HG02885 (cell line): ENCODE results near the gene MARF1.
"Not testable (repeated sequence)": the region's sequence is repeated elsewhere in the genome, so short reads cannot be mapped to it uniquely, and the experiment has no call there.

ENCODE experiments used
- ATAC-seq: cut with Tn5 transposase; IDR thresholded peaks from one replicate; pipeline ENCODE4 v1.9.1; 2021; ENCODE audit warnings: mild to moderate bottlenecking; ENCODE audit not compliant: unreplicated experiment, poor library complexity

The MARF1 gene

DNA sequence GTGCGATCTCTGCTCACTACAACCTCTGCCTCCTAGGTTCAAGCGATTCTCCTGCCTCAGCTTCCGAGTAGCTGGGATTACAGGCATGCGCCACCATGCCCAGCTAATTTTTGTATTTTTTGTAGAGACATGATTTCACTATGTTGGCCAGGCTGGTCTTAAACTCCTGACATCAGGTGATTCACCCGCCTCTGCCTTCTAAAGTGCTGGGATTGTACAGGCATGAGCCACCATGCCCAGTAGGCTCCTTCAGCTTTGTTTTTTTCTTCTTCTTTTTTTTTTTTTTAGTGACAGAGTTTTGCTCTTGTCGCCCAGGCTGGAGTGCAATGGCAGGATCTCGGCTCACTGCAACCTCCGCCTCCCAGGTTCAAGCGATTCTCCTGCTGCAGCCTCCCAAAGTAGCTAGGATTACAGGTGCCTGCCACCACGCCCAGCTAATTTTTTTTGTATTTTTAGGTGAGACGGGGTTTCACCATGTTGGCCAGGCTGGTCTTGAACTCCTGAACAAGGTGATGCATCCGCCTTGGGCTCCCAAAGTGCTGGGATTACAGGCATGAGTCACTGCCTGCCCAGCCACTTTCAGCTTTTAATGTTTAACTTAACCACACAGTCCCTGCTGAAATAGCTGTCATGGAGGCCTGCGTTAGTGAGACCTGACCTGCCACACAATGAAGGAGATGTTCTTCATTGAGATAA, 95.7 kb downstream of the MARF1 start:
- not testable (repeated sequence) for ATAC-seq

GRCh38 chr16:15545544-15545943, 97.4 kb downstream of the MARF1 start:
- no peak for ATAC-seq

GRCh38 chr16:15544405-15544804, 98.5 kb downstream of the MARF1 start:
- ATAC-seq = no peak
